Right ventricle myocardium inferior (tissue), 1 donor: ENCODE results near the gene NCKAP5. TPM values are rescaled to one million over a fixed set of nuclear protein-coding genes. Genes with fewer than 3 reads are reported as not detected.

Source experiments
- ATAC-seq: fragments of 200-7000 bp; cut with Tn5 transposase; one replicate; pipeline ENCODE4 v1.9.1; 2020; ENCODE audit warnings: mild to moderate bottlenecking, moderate library complexity
- DNase-seq: peaks from one replicate; pipeline ENCODE4 v3.0.0; 2021; ENCODE audit errors: missing footprints
- intact Hi-C: fragments of 100-400 bp; cut with DNase I; formaldehyde crosslinking; loops from one replicate; pipeline ENCODE4 v1.11.0; 2022
- total RNA-seq: library from RNA; stranded (reverse); fragmentation: NEBNext Ultra II Directional; extraction: Animal tissue kit (Norgen Biotek cat#: 25700); gene quantifications from one replicate; pipeline ENCODE4 v1.2.1, GENCODE V29; 2021
- donor health status: DM: no; HTN: yes; CAD: no; lungs with severe emphysema.

NCKAP5 gene
- total RNA-seq, 1 donor from 2014 or later, result 4.3 TPM

- ATAC-seq, result peak; percentile 6
- intact Hi-C loops, result no loop called here
- peak; percentile 66 for DNase-seq
Observed at GRCh38 chr2:133504566-133505505, 63.4 kb downstream of the NCKAP5 start.

DNA sequence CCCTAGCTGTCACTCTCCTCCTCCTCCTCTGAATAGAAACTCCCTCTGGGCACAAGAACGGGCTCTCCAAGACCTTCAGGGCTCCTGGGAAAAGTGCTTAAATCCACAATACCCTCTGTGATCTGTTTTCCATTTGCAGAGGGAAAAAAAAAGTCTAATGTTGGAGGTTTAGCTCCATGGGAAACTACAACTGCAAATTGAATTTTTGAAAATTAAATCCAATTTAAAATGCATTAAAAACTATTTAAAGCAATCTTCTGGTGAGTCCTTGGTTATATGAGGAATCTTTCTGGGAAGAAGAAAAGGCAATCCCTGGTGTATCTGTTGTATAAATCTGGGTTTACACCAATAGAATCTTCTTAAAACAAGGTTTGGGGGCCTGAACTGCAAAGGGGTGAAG, 64.3 kb downstream of the NCKAP5 start:
- intact Hi-C loops, result no loop called here
- no peak for ATAC-seq

DNA sequence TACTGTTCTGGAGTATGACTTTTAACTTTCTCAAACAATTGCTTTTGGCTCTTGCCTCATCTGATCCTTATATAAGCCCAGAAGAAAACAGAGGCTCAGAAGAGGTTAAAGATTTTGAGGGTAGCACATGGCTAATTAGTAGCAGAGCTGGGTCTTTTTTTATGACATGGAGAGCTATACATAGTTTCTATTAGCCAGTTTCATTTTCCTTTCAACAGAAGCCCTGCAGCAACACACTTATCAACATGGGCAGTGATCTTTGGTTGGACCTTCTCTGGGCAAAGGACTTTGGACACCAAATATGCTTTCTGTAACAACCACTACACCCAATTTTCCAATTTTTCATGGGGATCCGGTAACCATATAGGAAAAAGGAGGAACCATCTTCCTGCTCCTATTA, 64.9 kb downstream of the NCKAP5 start:
- intact Hi-C loops, result no loop called here
- DNase-seq (no peak), ATAC-seq (no peak)

More for the DNA sequence above, 64.3 kb downstream of the NCKAP5 start:
- no peak for DNase-seq

DNA sequence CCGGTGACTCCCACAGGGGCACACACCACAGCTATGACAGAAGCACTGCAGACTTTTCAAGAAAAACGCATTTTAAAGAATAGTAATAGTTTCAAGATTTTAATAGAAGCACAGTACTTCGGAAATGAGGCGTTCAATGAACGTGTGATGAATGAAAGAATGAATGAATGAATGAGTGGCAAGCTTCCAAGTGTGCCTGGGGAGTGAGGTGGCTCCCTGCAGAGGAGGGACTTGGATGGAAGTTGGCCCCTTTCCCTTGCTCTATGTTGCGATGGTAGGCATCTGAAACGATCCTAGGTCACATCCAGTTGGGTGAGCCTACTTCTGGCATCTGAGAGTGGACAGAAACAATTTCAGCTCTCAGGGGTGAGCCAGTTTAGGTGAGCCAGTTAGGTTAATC, 65.6 kb downstream of the NCKAP5 start:
- no peak for DNase-seq
- intact Hi-C loops, result no loop called here
- no peak for ATAC-seq

- ATAC-seq (no peak), DNase-seq (no peak)
Observed at GRCh38 chr2:133500917-133501316, 67.3 kb downstream of the NCKAP5 start.

GRCh38 chr2:133498662-133499585, 69.3 kb downstream of the NCKAP5 start:
- intact Hi-C loops, result no loop called here
- no peak for ATAC-seq
- DNase-seq, result no peak

More at GRCh38 chr2:133500917-133501316, 67.3 kb downstream of the NCKAP5 start:
- intact Hi-C loops, result no loop called here

DNA sequence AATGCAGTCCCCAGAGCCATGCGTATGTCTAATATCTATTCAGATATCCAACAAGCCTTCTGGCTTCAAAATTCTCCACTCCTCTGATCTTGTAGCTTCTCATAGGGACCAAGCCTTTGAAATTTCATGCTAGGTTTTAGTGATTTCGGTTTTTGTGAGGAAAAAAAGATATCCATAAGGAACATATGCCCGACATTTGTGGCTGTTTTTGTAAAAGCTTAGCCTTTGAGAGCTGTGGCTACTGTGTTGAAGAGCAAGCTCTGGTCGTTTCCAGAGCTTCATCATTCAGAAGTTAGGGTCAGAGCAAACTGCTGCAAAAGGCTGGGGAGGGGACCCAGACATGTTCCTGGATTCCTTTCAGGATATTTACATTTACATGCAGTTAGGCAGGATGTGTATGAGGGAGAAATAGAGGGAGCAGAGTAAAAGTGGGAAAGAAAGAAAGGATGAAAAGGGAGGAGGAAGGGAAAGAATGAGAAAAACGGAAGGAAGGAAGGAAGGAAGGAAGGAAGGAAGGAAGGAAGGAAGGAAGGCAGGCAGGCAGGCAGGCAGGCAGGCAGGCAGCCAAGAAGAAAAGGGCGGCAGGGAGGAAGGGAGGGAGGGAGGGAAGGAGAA, 70.2 kb downstream of the NCKAP5 start:
- ATAC-seq, result no peak
- no peak for DNase-seq
- intact Hi-C loops, result no loop called here

GRCh38 chr2:133497270-133497893, 70.9 kb downstream of the NCKAP5 start:
- DNase-seq, result no peak
- intact Hi-C loops, result no loop called here
- no peak for ATAC-seq

DNA sequence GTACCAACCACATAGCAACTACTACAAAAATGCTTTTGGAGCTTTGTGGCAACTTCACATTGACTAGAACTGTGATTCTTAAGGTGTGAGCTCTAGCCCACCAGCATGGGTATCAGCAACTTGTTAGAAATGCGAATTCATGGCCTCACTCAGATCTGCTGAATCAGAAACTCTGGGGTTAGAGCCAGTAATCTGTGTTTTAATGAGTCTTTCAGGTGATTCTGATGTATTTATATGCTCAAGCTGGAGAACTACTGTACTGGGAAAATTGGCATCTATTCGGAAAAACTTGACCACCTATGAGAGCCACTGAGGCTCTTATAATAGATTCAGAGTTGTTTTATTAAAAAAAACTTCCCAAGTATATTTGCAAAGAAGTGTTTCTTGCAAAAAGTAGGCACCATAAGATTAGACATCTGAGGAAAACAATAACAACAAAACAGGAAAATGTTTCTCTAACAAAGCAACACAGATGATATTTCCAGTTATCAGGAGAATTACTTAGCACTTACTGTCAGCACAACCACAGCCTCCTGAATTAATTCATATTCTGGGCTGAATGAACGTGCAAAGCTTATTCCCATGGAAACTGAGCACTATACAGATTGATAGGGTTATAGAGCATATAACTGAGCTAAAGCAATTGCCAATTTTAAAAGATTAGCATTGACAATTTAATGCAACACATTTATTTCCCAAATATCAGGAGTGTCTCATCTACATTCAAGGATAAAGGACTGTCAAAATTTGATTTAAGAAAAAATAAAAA, 71.6 kb downstream of the NCKAP5 start:
- intact Hi-C loops, result no loop called here
- DNase-seq (no peak), ATAC-seq (no peak)

DNA sequence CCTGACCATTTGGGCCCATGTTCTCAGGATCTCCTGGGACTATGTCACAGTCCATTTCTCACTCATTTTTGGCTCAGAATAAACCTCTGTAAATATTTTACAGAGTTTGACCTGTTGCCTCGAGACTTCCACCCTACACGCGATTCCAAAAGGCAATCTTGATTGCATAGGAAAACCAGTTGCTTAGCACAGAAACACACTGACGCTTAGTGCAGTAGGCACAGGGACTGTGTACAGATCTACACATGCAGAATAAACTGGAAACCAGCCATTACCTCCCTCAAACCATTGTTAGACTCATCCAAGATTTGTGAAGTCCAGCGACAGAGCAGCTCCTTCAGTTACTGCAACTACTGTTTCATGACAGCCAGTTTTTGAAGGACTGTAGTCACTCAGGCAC, 73.0 kb downstream of the NCKAP5 start:
- intact Hi-C loops, result no loop called here
- ATAC-seq (peak; percentile 30), DNase-seq (no peak)

- no peak for ATAC-seq
Observed at GRCh38 chr2:133492719-133493380, 75.4 kb downstream of the NCKAP5 start.

DNA sequence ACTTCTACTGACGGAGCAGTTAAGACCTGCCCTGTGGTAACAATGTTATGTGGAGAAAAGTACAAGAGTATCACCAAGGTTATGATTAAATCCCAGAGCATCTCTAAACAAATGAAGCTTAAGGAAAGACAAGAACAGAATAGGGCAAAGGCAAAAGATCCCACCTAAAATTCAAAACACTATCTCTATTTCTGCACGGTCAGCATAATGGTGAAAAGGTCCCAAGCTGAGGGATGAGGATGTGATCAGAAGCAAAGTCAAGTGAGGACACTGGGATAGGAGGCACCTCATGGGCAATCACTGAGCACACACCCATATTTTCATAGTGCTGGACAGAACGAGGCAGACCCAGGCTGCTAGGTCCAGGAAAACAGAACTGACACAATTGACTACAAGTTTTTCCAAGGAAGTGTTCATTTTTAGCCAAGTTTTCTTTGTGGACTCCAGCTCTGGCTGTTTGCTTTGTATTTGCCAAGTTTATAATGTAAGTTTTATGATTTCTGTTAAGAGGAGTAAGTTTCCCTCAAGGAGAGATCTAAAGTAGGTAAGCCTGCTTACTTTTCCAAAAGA, 77.8 kb downstream of the NCKAP5 start:
- no peak for DNase-seq

More at GRCh38 chr2:133492719-133493380, 75.4 kb downstream of the NCKAP5 start:
- intact Hi-C loops, result no loop called here
- DNase-seq, result no peak

DNA sequence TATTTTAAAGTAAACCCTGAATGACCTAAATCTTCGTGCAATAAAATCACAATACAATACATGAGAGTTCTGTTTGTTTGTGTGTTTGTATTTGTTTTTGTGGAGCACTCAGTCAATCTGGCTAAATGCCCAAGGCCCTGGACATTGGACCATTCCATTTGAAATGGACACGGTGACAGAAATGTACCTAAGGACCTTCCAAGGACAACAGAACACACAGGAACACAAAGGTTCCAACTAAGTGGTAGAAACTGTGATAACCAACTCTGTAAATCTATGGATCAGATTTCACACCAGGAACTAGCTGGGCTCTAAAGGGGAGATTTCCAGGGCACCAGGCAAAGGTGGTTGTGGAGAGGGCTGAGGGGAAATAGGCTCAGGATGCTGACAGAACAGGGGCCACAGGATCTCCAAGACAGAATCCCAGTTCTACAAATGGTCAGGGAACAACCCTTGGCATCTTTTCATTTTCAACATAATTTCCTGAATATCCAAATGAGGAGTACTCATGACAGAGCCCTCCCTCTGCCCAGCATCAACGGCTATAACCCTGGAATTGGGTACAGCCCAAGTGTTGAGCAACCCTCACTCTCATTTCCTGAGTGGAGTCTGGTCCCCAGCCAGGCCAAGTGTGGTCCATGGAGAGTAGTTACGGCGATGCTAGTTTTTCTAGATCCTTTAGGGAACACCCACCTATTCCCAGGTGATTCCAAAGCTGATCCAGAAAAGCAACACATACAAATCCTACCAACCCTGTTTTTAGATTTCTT, 78.4 kb downstream of the NCKAP5 start:
- DNase-seq (peak; percentile 72), ATAC-seq (peak; percentile 89)
- intact Hi-C loops, result no loop called here

More for the DNA sequence above, 77.8 kb downstream of the NCKAP5 start:
- peak; percentile 68 for ATAC-seq
- intact Hi-C loops, result no loop called here

GRCh38 chr2:133489146-133489545, 79.1 kb downstream of the NCKAP5 start:
- DNase-seq (no peak), ATAC-seq (no peak)
- intact Hi-C loops, result no loop called here

GRCh38 chr2:133486771-133487191, 81.5 kb downstream of the NCKAP5 start:
- intact Hi-C loops, result no loop called here

DNA sequence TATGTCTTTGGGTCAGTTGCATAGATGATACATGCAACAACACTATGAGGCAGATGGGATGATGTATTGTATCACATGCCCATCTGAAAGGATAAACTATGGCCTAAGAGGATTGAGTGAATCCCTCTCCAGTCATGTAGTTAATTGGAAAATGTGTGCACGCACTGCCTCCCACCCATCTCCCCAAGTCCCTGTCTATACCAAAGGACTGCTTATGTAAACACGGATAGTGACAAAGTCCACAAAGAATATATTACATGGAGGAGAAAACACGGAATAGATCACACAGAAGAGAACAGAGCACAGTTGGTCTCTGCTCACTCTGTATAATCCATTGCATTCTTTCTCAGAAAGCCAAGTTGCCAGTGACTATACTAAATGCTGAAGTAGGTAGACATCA, 82.4 kb downstream of the NCKAP5 start:
- ATAC-seq, result no peak
- intact Hi-C loops, result no loop called here
- no peak for DNase-seq

More at GRCh38 chr2:133486771-133487191, 81.5 kb downstream of the NCKAP5 start:
- ATAC-seq (no peak), DNase-seq (no peak)
